Left ventricle myocardium inferior (tissue), 1 donor: ENCODE measurements around the gene IPO7. TPM values are rescaled to one million over a fixed set of nuclear protein-coding genes. Genes with fewer than 3 reads are reported as not detected.
A peak's percentile ranks its signal among the peaks of the same experiment; 100 is the strongest.
"Not testable (repeated sequence)": the region's sequence is repeated elsewhere in the genome, so short reads cannot be mapped to it uniquely, and the experiment has no call there.

Source experiments
- DNase-seq: peaks from one replicate; pipeline ENCODE4 v3.0.0-alpha.2; 2020
- H3K27ac ChIP-seq: fragments of 200-600 bp; replicated peaks from 2 replicates; pipeline ENCODE4 v1.8.0; 2021
- H3K27me3 ChIP-seq: fragments of 200-600 bp; 2 replicates; pipeline ENCODE4 v1.8.0; 2021; ENCODE audit warnings: low read depth
- H3K36me3 ChIP-seq: fragments of 200-600 bp; 2 replicates; pipeline ENCODE4 v1.8.0; 2021
- H3K4me1 ChIP-seq: fragments of 200-600 bp; 2 replicates; pipeline ENCODE4 v1.8.0; 2021
- H3K4me3 ChIP-seq: fragments of 200-600 bp; 2 replicates; pipeline ENCODE4 v1.8.0; 2021; ENCODE audit warnings: mild to moderate bottlenecking, moderate library complexity
- H3K9me3 ChIP-seq: fragments of 200-600 bp; replicated peaks from 2 replicates; pipeline ENCODE4 v1.8.0; 2021
- CTCF ChIP-seq: fragments of 200-600 bp; IDR thresholded peaks from 2 replicates; pipeline ENCODE4 v1.8.0; 2021; ENCODE audit warnings: antibody characterized with exemption, mild to moderate bottlenecking, borderline replicate concordance
- intact Hi-C: fragments of 100-400 bp; cut with micrococcal nuclease; formaldehyde crosslinking; loops from one replicate; pipeline ENCODE4 v1.11.0; 2022
- total RNA-seq: library from RNA; stranded (reverse); fragmentation: NEBNext Ultra II Directional; extraction: Animal tissue kit (Norgen Biotek cat#: 25700); gene quantifications from one replicate; pipeline ENCODE4 v1.2.1, GENCODE V29; 2021
- donor health status: DM: no; HTN: yes; CAD: no; lungs with severe emphysema.

The IPO7 gene
- total RNA-seq, 1 donor from 2014 or later: 150 TPM

GRCh38 chr11:9351321-9351881 is 33.1 kb upstream of the IPO7 start:
- no peak overlapping the region for H3K4me3 ChIP-seq
- H3K4me1 ChIP-seq: peaks cover 4% of the 10 kb centered on the region
- no peak for DNase-seq
- no peaks in the 10 kb centered on the region for H3K36me3 ChIP-seq
- peak; percentile 41 for TF ChIP-seq CTCF
- no peaks in the 10 kb centered on the region for H3K27me3 ChIP-seq
- H3K27ac ChIP-seq: peak overlapping the region; percentile 9
- intact Hi-C loops: no loop called here
- H3K9me3 ChIP-seq: no peaks in the 10 kb centered on the region

- H3K4me3 ChIP-seq: no peak overlapping the region
- no peaks in the 10 kb centered on the region for H3K27me3 ChIP-seq
- DNase-seq: no peak
- no peak for TF ChIP-seq CTCF
- H3K27ac ChIP-seq: no peak overlapping the region
- peaks cover 2% of the 10 kb centered on the region for H3K4me1 ChIP-seq
- H3K9me3 ChIP-seq: no peaks in the 10 kb centered on the region
- intact Hi-C loops: no loop called here
- no peaks in the 10 kb centered on the region for H3K36me3 ChIP-seq
These were observed 27.4 kb upstream of the IPO7 start for GRCh38 chr11:9357041-9357440.

GRCh38 chr11:9360862-9361622 is 23.4 kb upstream of the IPO7 start:
- H3K36me3 ChIP-seq, intact Hi-C loops, H3K27me3 ChIP-seq, DNase-seq, H3K4me3 ChIP-seq, H3K9me3 ChIP-seq: not testable (repeated sequence)
- peaks cover 28% of the 10 kb centered on the region for H3K4me1 ChIP-seq
- peak overlapping the region; percentile 100 for H3K27ac ChIP-seq

- Histone ChIP-seq H3K27me3 (no peaks in the 10 kb centered on the region), H3K9me3 (no peaks in the 10 kb centered on the region), H3K4me3 (no peak overlapping the region), H3K27ac (peak overlapping the region; percentile 100), H3K4me1 (peaks cover 32% of the 10 kb centered on the region), H3K36me3 (no peaks in the 10 kb centered on the region)
- intact Hi-C loops: no loop called here
- TF ChIP-seq CTCF: peak; percentile 9
- DNase-seq: no peak
These were observed 22.0 kb upstream of the IPO7 start for GRCh38 chr11:9362393-9362863.

- H3K27ac ChIP-seq: peak overlapping the region; percentile 100
- peaks cover 39% of the 10 kb centered on the region for H3K4me1 ChIP-seq
- H3K27me3 ChIP-seq: no peaks in the 10 kb centered on the region
- no peaks in the 10 kb centered on the region for H3K36me3 ChIP-seq
- DNase-seq: peak; percentile 96
- peak overlapping the region; percentile 66 for H3K4me3 ChIP-seq
- no peak for TF ChIP-seq CTCF
- H3K9me3 ChIP-seq: no peaks in the 10 kb centered on the region
- intact Hi-C loops: no loop called here
These were observed 20.2 kb upstream of the IPO7 start for GRCh38 chr11:9363954-9364912.
